ENCODE measurements around the gene DDR2.

The DDR2 gene

DNA sequence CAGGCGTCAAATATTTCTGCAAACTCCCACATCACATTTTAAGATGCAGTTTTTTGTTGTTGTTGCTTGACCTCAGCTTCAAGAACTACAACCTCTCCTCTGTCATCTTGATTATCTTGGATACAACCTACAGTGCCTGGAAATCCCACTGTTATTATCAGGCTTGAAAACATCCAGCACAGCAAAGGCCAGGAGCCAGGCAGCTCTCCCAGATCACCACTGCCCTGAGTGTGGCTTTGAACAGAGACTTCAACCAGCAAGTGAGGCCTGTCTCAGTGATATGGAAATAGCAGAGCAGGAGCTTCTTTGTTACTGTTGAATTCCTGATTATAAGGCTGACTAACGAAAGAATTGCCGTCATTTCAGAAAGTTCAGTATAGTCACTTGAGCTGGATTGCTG lies 200.2 kb downstream of the DDR2 start:
- DNase-seq (ENCODE audit: low read depth in 2 of 2) = no peak

- no peak for DNase-seq (ENCODE audit: low read depth in 2 of 2)
Observed at GRCh38 chr1:162835157-162835899, 203.1 kb downstream of the DDR2 start.

All from fibroblast of skin of left quadriceps (primary cell).